Measurements from ENCODE around the gene AQP12B.

AQP12B gene

GRCh38 chr2:240725266-240725665 is 42.6 kb upstream of the AQP12B start (continued):
- TF ChIP-seq, protein P1, sequence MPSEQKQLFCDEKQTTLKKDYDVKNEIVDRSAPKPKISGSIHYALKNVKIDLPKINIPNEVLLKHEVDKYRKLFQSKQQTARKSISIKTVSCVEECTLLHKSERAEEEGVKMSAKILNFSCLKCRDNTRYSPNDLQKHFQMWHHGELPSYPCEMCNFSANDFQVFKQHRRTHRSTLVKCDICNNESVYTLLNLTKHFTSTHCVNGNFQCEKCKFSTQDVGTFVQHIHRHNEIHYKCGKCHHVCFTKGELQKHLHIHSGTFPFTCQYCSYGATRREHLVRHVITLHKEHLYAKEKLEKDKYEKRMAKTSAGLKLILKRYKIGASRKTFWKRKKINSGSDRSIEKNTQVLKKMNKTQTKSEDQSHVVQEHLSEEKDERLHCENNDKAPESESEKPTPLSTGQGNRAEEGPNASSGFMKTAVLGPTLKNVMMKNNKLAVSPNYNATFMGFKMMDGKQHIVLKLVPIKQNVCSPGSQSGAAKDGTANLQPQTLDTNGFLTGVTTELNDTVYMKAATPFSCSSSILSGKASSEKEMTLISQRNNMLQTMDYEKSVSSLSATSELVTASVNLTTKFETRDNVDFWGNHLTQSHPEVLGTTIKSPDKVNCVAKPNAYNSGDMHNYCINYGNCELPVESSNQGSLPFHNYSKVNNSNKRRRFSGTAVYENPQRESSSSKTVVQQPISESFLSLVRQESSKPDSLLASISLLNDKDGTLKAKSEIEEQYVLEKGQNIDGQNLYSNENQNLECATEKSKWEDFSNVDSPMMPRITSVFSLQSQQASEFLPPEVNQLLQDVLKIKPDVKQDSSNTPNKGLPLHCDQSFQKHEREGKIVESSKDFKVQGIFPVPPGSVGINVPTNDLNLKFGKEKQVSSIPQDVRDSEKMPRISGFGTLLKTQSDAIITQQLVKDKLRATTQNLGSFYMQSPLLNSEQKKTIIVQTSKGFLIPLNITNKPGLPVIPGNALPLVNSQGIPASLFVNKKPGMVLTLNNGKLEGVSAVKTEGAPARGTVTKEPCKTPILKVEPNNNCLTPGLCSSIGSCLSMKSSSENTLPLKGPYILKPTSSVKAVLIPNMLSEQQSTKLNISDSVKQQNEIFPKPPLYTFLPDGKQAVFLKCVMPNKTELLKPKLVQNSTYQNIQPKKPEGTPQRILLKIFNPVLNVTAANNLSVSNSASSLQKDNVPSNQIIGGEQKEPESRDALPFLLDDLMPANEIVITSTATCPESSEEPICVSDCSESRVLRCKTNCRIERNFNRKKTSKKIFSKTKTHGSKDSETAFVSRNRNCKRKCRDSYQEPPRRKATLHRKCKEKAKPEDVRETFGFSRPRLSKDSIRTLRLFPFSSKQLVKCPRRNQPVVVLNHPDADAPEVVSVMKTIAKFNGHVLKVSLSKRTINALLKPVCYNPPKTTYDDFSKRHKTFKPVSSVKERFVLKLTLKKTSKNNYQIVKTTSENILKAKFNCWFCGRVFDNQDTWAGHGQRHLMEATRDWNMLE (tag by site-specific recombination; conservative IDR thresholded peaks at IDR 0.05; ENCODE audit: low read depth): no peak
- no peak for TF ChIP-seq ZNF768 (tag by site-specific recombination; IDR thresholded peaks at IDR 0.05)

GRCh38 chr2:240724431-240724830 is 41.7 kb upstream of the AQP12B start:
- H3K36me3 ChIP-seq (ENCODE audit: control insufficient read depth in 2 of 2, insufficient read depth in 1 of 2, low read length in 2 of 2): peaks cover 0 to 29% of the 10 kb centered on the region in 2 experiments; a peak in 1 of 3 replicates
- H3K27ac ChIP-seq (ENCODE audit: extremely low read depth, low read depth, low read length): no peak overlapping the region
- ChIA-PET POLR2A (no interaction called here), CTCF (interaction anchor here (0.7 kb wide), 1 partner anchor 9 kb away, joined by 5 read pairs; no protein-coding TSS in a partner anchor)
- H3K4me1 ChIP-seq (ENCODE audit: control insufficient read depth, insufficient read depth, low read length): no peaks in the 10 kb centered on the region
- no peak for TF ChIP-seq BCL11A (tag by site-specific recombination; IDR thresholded peaks at IDR 0.05; ENCODE audit: low read depth)
- no peak for TF ChIP-seq ZSCAN30 (tag by site-specific recombination; IDR thresholded peaks at IDR 0.05)
- TF ChIP-seq SCRT2 (tag by site-specific recombination; IDR thresholded peaks at IDR 0.05): no peak
- TF ChIP-seq ZNF670 (tag by site-specific recombination; IDR thresholded peaks at IDR 0.05; ENCODE audit: low read depth): no peak
- TF ChIP-seq, protein P2, sequence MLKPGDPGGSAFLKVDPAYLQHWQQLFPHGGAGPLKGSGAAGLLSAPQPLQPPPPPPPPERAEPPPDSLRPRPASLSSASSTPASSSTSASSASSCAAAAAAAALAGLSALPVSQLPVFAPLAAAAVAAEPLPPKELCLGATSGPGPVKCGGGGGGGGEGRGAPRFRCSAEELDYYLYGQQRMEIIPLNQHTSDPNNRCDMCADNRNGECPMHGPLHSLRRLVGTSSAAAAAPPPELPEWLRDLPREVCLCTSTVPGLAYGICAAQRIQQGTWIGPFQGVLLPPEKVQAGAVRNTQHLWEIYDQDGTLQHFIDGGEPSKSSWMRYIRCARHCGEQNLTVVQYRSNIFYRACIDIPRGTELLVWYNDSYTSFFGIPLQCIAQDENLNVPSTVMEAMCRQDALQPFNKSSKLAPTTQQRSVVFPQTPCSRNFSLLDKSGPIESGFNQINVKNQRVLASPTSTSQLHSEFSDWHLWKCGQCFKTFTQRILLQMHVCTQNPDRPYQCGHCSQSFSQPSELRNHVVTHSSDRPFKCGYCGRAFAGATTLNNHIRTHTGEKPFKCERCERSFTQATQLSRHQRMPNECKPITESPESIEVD (tag by site-specific recombination; IDR thresholded peaks at IDR 0.05): no peak
- no peak for TF ChIP-seq KLF10 (tag by site-specific recombination; IDR thresholded peaks at IDR 0.05)
- no peak for TF ChIP-seq TRIM28 (IDR thresholded peaks at IDR 0.05; ENCODE audit: borderline replicate concordance, low read length)
- TF ChIP-seq ZSCAN23 (tag by site-specific recombination; IDR thresholded peaks at IDR 0.05): no peak
- TF ChIP-seq ZNF155 (tag by site-specific recombination; IDR thresholded peaks at IDR 0.05): no peak
- TF ChIP-seq RBAK (tag by site-specific recombination; IDR thresholded peaks at IDR 0.05): no peak
- no peak for TF ChIP-seq ZNF776 (tag by site-specific recombination; IDR thresholded peaks at IDR 0.05; ENCODE audit: borderline replicate concordance)
- no peak for TF ChIP-seq REPIN1 (tag by site-specific recombination; IDR thresholded peaks at IDR 0.05; ENCODE audit: low read depth)
- no peak for TF ChIP-seq TCF7L2 (IDR thresholded peaks at IDR 0.05; ENCODE audit: borderline replicate concordance, low read depth, low read length)
- TF ChIP-seq, protein P3, sequence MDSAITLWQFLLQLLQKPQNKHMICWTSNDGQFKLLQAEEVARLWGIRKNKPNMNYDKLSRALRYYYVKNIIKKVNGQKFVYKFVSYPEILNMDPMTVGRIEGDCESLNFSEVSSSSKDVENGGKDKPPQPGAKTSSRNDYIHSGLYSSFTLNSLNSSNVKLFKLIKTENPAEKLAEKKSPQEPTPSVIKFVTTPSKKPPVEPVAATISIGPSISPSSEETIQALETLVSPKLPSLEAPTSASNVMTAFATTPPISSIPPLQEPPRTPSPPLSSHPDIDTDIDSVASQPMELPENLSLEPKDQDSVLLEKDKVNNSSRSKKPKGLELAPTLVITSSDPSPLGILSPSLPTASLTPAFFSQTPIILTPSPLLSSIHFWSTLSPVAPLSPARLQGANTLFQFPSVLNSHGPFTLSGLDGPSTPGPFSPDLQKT (IDR thresholded peaks at IDR 0.05; ENCODE audit: borderline replicate concordance, low read depth, low read length): no peak
- TF ChIP-seq, protein P1 (tag by site-specific recombination; conservative IDR thresholded peaks at IDR 0.05; ENCODE audit: low read depth): no peak
- TF ChIP-seq ZNF596 (tag by site-specific recombination; IDR thresholded peaks at IDR 0.05): no peak
- no peaks in the 10 kb centered on the region for H3K9me3 ChIP-seq (ENCODE audit: control insufficient read depth, insufficient read depth, low read depth, low read length)
- no peak overlapping the region for H3K4me3 ChIP-seq (ENCODE audit: low read depth, low read length)

Measured in HEK293 (cell line).